Stimulated activated CD4-positive, alpha-beta T cell treated with anti-CD3 and anti-CD28 coated beads, TNF-alpha, amount 100 ng/mL, for 48 hours (primary cell): ENCODE results near the gene CADM2.
"Not testable (repeated sequence)": the region's sequence is repeated elsewhere in the genome, so short reads cannot be mapped to it uniquely, and the experiment has no call there.

Experiments used
- DNase-seq, 3 donors: peaks; one replicate each; pipeline ENCODE4 v3.0.0-alpha.2; 2020; ENCODE audit warnings: low read depth in 3 of 3

CADM2 gene

GRCh38 chr3:85670634-85671205 is 711.9 kb downstream of the CADM2 start:
- no peak for DNase-seq

- DNase-seq: no peak
These were observed 714.0 kb downstream of the CADM2 start for GRCh38 chr3:85672761-85673160.

GRCh38 chr3:85678713-85679112 is 719.9 kb downstream of the CADM2 start:
- DNase-seq: no peak

- no peak for DNase-seq
These were observed 723.1 kb downstream of the CADM2 start for GRCh38 chr3:85681906-85682305.

- no peak for DNase-seq
These were observed 732.4 kb downstream of the CADM2 start for GRCh38 chr3:85691196-85691595.

GRCh38 chr3:85697156-85697555 is 738.4 kb downstream of the CADM2 start:
- no peak for DNase-seq

GRCh38 chr3:85706130-85706529 is 747.3 kb downstream of the CADM2 start:
- DNase-seq: no peak

GRCh38 chr3:85708325-85708724 is 749.5 kb downstream of the CADM2 start:
- DNase-seq: not testable (repeated sequence)

GRCh38 chr3:85709346-85709892 is 750.6 kb downstream of the CADM2 start:
- DNase-seq: no peak

GRCh38 chr3:85710490-85710889 is 751.7 kb downstream of the CADM2 start:
- no peak for DNase-seq

GRCh38 chr3:85721409-85722145 is 762.8 kb downstream of the CADM2 start:
- no peak for DNase-seq

GRCh38 chr3:85725809-85726208 is 767.0 kb downstream of the CADM2 start:
- no peak for DNase-seq

- no peak for DNase-seq
These were observed 767.5 kb downstream of the CADM2 start for GRCh38 chr3:85726241-85726640.

- no peak for DNase-seq
These were observed 779.1 kb downstream of the CADM2 start for GRCh38 chr3:85737846-85738245.

GRCh38 chr3:85740561-85740960 is 781.8 kb downstream of the CADM2 start:
- DNase-seq: no peak

- no peak for DNase-seq
These were observed 799.7 kb downstream of the CADM2 start for GRCh38 chr3:85758442-85758841.

- no peak for DNase-seq
These were observed 801.6 kb downstream of the CADM2 start for GRCh38 chr3:85760342-85760741.

- DNase-seq: no peak
These were observed 822.0 kb downstream of the CADM2 start for GRCh38 chr3:85780806-85781205.

- no peak for DNase-seq
These were observed 823.0 kb downstream of the CADM2 start for GRCh38 chr3:85781806-85782205.

- DNase-seq: no peak
These were observed 824.5 kb downstream of the CADM2 start for GRCh38 chr3:85783291-85783690.

GRCh38 chr3:85785766-85786165 is 827.0 kb downstream of the CADM2 start:
- no peak for DNase-seq

GRCh38 chr3:85790445-85791030 is 831.7 kb downstream of the CADM2 start:
- DNase-seq: no peak

GRCh38 chr3:85796140-85796539 is 837.4 kb downstream of the CADM2 start:
- no peak for DNase-seq
